GM18858 (cell line): ENCODE data around the gene RPS21.
"Not testable (repeated sequence)": the region's sequence is repeated elsewhere in the genome, so short reads cannot be mapped to it uniquely, and the experiment has no call there.

Experiments used
- ATAC-seq: cut with Tn5 transposase; IDR thresholded peaks from one replicate; pipeline ENCODE4 v1.9.1; 2021; ENCODE audit not compliant: unreplicated experiment

Gene RPS21

DNA sequence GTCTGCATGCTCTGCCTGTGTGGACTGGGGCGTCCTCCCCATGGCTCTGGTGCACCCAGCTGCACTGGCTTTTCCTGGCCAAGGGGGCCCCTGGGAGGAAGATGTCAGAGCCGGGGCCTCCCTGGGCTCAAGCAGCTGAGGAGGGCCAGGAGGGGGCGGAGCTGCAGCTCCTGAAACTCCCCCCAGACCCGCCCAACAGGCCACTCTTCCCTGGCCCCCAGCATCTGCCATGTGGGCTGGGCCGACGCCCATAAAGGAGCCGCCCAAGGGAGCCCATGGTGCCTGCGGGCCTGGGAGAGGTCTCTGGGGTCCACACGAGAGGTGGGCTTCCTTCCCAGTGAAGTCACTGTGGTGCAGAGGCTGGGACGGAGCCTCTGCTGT is 36.4 kb downstream of the RPS21 start:
- ATAC-seq = no peak

DNA sequence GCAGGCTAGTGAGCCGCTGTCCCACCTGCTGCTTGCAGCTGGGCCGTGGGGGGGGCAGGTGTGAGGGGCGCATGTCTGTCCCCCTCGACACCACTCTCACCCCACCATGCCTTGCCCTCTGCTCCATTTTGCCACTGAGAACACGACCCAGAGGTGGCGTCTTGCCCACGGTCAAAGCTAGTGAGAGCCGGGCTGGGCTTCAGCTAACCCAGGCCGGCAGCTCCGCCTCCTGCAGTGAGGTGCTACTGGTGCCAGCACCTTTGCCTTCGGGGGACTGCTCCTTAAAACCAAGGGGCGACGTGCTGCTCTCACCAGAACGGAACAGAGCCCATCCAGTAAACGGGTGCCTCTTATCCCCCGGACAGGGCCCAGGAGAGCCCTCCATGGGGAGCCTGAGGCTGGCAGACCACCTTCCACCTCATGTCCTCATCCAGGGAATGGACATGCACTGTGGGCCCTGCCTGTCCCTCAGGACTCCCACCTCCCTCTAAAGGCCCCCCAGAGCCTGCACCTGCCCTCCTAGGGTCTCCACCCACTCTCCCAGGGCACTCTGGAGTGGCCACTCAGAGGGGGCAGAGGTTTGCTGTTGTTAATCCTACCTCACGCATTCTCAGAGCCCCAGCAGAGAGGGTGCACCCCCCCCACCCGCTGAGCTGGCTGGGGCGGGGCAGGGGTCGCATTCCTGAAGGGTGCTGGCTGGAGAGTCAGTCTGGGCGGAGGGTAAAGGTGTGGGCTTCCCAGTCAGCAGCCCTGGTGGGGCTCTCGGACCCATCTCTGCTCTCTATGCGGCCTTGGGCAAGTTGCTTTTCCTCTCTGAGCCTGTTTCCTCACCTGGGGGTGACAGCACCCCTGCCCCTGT is 37.6 kb downstream of the RPS21 start:
- no peak for ATAC-seq

DNA sequence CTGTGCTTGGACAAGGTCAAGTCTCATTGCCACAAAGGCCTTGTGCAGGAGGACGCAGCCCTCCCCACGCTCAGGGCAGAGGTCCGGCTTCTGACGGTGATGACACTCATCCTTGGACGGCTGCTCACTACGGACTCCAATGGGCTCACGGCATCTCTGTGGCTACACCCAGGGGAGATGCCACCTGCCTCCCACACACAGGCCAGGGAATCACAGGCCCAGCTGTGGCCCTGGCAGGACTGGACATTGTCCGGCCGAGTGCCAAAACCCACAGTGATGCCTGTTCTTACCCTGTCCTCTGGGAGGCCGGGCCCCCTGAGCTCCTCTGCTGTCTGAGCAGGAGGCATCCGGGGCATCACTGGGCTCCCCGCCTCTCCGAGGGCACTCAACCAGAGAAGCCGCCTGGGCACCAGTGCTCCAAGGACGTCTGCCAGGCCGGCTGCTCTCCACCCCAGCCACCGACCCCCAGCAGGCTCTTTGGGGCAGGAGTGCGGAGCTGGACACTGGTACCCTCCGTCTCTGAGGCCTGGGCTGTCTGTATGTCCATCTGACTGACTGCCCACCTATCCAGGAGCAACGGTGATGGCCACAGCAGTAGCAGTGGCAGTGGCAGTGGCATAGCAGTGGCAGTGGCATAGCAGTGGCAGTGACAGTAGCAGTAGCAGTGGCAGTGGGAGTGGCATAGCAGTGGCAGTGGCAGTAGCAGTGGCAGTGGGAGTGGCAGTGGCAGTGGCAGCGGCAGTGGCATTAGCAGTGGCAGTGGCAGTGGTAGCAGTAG is 38.6 kb downstream of the RPS21 start:
- ATAC-seq = no peak

DNA sequence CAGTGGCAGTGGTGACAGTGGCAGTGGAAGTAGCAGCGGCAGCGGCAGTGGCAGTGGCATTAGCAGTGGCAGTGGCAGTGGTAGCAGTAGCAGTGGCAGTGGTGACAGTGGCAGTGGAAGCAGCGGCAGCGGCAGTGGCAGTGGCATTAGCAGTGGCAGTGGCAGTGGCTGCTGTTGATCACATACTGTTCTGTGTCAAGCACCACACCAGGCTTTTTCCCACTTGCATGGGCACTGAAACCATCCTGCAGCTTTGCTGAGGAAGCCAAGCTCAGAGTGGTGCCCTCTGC is 39.1 kb downstream of the RPS21 start:
- not testable (repeated sequence) for ATAC-seq

DNA sequence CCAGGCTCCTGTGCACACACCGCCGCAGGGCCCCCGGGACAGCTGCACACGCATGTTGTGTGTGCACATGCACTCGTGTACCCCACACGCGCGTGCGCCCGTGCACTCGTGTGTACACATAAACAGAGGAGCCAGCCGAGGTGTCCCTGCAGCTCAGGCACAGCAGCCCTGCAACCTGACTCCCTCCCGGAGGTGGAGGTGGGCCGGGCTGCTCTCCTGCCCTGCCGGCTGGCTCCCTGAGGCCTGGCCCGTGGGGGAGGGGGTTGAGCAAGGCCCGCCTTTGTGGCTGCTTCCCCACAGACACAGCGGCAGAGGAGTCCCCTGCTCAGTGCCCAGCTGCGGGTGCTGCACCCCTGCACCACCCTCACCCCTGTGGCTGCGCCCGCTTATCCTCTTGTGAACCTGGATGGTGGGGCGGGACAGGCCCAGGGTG is 39.8 kb downstream of the RPS21 start:
- no peak for ATAC-seq

DNA sequence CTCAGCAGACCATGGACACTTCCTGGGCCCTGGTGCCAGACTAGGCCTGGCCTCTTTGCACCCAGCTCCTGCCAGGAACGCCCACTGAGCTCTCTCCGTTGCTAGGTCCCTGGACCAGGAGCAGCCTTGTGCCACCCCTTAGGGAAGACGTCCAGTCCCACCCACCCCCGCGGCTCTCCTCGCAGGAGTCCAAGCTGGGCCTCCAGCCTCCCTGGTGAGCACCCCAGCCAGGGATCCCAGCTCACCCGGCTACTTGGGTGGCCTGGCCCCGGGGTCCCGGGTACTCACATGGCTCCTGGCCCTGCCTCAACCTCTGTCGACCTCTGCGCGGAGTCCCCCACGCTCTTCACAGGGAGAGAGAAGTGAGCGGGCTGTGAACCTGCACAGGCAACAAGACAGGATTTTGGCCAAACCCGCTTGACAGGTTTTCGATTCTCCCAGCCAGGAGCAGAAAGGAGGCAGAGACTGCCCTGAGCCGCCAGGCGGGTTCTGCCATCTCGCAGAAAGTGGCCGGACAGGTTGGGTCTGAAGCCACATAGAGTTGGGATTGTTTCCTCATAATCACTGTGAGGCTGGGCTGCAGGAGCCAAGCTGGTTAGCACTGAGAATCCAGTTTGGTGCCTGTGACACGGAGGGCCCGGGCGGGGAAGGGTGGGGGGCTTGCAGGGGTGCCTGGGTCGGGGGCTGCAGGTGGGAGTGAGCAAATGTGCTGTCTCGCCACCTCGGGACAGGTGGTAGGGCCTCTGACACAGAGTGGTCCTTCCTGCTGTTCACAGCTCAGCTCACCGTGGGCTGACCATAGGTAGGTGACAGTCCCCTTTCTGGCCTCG is 40.5 kb downstream of the RPS21 start, which contains the start of gene RBBP8NL:
TSS of gene RBBP8NL (minus strand) at position 368 of the 830 bp plus-strand sequence. CDS start 7,892 bp downstream, outside the sequence.
- no peak for ATAC-seq

DNA sequence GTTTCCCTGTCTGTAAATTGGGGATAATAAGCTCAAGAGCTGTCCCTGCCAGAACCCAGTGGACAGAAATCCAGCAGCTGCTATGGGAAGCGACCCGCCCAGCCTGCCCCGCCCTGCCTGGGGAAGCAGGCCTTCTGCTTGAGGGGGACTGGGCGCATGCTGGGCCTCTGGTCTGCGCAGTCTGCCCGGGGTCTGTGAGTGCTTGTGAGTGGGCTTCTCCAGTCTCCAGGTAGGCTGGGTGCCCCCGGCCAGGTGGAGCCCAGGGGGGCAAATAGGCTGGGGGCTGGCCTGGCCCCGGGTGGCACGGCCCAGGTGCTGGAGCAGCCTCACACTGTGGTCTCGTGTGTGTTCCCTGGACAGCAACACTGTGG is 41.1 kb downstream of the RPS21 start:
- ATAC-seq = no peak

DNA sequence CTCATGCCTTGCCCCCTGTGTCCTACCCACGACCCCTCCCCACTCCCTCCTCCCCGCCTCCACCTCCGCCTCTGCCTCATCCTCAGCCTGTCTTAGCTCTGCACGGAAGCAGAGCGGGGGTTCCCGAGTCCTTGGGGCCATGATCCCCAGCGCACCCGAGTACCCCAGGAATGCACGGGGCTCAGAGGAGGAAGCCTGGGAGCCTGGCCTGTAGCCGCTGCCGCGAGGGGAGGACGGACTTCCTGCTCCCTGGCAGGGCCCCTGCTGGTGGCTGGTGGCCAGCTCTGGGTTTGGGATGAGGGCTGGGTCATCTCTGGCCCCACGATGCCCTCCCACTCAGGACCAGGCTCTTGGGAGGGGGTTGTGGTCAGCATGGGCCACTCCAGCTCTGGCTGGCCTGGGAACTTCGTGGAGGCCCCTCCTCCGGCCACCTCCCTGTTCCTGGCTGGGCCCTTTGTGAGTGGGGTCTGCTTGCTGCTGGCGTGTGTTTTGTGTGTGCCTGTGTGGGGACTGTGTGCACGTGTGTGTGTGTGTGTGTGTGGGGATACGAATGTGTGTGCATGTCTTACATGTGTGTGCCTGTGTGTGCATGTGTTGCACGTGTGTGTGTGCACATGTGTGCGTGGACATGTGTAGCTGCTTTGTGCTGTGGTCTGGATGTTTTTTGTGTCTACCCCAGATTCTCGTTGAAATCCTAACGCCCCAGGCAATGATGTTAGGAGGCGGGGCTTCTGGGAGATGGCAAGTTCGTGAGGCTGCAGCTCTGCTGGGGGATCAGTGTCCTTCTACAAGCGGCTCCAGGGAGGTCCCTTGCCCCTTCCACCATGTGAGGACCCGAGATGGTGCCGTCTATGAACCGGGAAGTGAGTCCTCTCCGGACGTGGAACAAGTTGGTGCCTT is 41.7 kb downstream of the RPS21 start:
- ATAC-seq = no peak

DNA sequence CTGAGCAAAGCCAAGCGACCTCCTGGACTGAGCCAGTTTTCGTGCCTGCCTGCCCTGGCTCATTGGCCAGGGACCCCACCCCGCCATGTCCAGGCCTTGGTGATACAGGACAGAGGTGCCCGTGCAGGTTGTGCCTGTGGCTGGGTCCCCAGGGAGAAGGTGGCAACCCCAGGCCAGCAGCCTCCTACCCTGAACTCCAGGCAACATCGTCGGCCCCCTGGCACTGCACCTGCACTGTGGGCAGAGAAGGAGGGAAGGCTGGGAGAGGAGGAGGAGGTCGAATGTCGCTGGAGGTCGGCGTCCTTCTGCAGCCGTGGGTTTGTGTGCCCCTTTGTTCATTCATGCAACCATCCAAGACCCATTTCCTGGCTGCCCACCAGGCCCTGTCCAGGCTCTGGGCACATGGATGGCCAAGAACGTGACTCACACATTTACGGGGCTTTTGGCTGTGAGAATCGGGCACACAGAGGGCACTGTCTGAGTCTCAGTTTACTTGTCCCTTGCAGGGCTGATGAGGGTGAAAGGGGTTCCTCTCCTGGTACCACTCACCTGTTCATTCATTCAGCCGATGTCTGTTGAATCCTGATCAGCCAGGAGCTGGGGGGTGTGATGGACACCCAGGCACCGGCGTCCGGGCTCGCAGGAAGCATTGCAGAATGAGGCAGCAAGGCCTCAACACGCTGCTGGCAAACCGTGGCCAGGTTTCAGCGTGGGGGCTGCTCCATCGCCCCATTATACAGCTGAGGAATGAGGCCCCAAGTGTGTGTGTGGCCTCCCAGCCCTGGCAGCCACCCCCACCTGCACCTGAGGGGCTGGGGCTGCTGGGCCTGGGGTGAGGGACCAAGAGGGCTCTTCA is 42.8 kb downstream of the RPS21 start:
- ATAC-seq = no peak

DNA sequence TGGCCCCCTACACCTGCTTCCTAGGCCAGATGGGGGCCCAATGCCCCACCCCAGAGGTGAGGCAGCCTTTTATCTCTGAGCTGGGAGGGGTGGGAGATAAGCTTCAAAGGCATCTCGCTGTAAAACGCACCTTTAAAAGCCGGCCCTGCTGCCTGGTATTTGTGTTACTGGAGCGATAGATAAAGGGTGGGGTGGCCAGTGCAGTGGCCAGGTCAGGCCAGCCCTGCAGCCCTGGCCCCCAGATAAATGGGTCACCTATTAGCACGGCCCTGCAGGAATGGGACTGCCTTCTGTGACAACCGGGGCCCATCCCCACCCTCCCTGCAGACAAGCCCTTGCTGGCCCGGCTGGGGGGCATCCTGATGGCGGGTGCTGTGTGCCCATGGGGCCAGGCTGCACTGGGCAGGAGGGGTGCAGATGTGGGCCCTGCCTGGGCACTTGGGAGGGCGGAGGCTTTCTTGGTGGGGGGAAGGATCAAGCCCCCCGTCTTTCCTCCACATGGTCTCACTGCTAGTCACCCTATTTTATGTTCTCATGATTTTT is 43.5 kb downstream of the RPS21 start:
- ATAC-seq = no peak

DNA sequence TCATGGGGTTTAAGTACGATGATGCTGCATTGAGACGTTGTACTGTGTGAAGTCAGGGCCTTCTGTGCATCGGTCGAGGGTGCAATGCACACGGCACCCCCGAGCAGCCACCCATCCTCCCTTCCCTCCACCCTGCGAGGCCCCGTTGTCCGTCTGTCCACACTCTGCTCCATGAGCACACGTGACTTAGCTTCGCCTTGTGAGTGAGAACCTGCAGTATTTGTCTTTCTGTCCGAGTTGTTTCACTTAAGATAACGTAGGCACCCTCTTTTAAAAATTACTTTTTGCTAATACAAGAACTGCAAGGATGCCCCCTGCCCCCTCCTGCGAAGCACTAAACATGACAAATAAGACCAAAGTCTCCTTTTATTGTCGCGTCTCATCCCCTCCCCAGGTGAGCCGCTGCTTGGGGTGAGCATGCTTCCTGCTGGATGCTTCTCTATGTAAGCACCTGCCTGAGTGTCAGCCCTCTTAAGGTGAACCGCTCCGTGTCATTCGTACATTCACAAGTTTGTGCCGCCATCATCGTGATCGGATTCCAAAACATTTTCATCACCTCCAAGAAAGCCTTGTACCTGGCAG is 44.1 kb downstream of the RPS21 start:
- no peak for ATAC-seq

DNA sequence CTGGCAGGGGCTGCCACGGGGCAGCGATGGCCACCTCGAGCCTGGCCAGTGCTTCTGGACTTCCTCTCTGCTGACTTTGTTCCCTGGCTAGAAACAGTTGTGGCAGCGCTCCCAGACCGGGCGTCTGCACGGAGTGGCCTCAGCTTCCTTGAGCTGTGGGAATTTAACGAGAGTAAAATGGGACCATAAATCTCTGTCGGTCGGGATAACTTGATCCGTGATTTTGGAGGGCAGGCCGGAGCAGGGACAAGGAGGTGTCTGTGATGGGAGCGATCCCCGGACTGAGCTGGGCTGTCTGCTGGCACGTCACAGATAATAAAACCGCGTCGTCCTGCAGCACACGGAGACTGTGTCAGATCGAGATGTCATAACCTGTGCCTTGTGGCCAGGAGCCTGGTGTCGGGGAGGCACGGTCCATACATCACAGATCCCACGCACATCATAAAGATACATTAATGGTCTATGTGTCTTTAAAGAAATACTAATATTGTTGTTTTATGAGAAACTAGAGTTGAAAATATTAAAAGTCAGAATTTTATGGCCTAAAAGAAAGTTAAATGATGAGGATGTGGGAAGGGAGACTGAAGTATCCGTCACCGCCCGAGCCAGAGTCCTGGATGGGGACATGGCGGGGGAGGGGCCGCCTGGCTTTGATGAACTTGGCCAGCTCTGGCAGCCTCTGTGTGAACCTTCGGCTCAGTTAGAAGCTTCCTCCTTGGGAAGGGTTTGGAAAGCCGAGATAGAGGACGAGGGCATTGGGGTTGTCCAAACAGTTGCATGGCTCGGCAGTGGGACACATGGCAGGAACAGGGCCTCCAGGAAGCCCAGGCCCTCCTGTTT is 47.0 kb downstream of the RPS21 start:
- no peak for ATAC-seq

DNA sequence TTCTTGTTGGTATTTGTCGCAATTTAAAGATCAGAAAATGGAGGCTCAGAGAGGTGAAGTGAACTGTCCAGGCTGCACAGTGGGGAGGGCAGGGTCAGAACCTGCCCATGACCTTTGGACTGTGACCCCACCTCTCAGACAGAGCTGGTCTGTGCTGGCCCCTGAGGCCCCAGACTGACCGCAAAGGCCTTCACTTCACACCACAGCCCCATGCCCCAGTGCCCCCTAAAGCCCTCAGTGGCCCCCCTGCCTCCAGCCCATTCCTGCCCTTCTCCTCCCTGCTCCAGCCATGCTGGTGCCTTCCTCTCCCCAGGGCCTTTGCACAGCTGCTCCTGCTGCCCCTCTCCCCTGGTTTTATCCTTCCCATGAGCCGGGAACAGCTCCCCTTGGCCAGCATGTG is 49.8 kb downstream of the RPS21 start:
- ATAC-seq = no peak

DNA sequence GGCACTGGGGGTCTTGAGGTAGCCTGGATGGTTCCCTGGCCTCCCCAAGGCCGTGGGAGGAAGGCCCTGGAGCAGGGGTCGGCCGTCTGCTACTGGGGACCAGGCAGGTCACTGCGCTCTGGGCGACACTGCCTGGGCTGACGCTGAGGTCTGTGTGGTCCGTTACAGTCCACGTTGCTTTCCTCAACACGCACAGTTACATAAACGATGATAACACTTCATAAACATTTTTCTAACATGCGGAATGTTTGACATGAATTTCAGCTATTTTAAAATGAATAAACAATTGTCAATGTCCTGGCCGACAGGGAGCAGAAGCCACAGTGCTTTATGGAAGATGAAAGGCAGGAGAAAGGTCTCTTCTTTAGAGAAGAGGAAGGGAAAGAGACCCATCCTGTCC is 50.6 kb downstream of the RPS21 start:
- no peak for ATAC-seq

DNA sequence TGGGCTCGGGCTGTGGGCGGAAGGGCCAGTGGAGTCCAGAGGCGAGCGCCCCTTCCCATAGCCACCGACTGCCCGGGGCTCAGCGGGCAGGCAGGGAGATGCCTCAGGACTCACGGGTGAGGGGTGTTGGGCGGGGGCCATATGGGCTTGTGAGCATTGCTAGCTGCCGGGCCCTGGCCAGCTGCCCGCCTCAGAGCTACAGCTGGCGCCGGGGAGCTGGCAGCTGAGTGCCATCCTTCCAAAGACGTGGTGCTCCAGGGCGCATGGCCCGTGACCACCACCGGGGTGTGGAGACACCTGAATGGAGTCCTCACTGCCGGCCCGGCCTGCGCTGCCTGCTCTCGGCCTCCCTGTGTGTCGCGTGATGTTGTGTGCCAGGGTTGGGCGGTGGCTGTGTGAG is 51.0 kb downstream of the RPS21 start:
- no peak for ATAC-seq
